ENCODE measurements around the gene HMGCS1.
"Not testable (repeated sequence)": the region's sequence is repeated elsewhere in the genome, so short reads cannot be mapped to it uniquely, and the experiment has no call there.

HMGCS1 gene

DNA sequence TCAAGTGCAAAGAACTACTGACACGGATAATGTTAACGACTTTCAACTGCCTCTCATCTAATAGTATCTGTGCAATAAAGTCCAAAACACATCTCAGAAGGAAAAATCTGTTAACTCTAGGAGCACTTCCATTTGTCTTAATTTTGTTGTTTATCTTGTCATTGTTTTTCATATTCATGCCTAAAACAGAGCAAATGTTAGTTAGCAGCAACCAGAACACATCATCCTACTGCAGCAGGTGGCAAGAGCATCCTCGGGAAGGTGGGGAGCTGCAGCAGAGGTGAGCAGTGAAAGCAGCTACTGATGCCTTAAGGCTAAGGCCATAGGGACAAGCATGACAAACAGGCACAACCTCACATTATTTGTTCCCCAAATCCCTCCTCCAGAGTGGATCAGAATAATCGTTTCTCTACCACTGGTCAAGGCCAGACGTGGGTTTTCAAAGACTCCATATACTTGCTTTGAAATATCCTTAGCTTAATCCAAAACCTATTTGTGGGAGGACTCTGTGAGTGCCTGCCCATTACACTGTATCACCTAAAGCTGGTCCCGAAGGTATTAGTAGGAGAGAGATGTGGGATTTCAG is 1.0 kb downstream of the HMGCS1 start:
- no peak for DNase-seq (ENCODE audit: low read depth)

DNA sequence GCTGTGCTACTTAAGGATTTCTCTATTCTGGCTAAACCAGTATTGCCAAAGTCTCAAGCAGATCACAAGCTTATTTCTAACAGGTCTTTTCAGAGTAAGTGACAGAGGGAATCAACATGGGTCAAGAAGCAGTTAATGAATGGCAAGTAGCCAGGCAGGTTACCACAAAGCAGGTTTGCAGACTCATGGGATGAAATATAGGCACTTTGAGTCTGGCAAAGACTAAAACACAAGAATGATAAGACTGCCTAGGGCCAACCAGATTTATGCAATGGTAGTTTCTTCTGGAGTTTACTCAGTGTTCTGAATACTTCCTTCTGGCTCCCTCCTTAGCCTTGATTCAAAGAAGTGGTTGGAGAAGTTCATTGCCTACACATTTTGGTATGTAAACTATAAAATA is 3.6 kb downstream of the HMGCS1 start:
- DNase-seq (ENCODE audit: low read depth), result no peak

DNA sequence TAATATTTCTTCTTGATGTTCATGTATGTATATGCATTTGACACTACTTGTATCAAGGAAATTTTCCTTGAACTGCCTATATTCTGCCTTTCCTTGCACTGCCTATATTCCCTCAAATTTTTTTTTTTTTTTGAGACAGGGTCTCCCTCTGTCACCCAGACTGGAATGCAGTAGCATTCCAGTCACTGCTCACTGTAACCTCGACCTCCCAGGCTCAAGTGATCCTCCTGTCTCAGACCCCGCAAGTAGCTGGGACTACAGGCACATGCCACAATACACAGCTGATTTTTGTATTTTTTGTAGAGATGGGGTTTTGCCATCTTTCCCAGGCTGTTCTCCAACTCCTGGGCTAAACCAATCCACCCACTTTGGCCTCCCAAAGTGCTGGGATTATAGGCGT is 4.1 kb downstream of the HMGCS1 start:
- DNase-seq (ENCODE audit: low read depth), result no peak

DNA sequence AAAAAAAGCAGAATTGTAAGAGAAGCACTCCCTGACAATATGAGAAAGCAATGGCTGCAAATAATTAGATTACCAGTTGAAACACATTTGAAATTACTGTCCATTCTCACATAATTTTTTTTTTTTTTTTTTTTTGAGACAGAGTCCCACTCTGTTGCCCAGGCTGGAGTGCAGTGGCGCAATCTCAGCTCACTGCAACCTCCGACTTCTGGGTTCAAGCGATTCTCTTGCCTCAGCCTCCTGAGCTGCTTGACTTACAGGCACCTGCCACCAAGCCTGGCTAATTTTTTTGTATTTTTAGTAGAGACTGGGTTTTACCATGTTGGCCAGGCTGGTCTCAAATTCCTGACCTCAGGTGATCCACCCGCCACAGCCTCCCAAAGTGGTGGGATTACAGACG is 6.3 kb downstream of the HMGCS1 start:
- DNase-seq (ENCODE audit: low read depth), result not testable (repeated sequence)

- DNase-seq (ENCODE audit: low read depth), result no peak
Measured at GRCh38 chr5:43305948-43306565, 7.2 kb downstream of the HMGCS1 start.

DNA sequence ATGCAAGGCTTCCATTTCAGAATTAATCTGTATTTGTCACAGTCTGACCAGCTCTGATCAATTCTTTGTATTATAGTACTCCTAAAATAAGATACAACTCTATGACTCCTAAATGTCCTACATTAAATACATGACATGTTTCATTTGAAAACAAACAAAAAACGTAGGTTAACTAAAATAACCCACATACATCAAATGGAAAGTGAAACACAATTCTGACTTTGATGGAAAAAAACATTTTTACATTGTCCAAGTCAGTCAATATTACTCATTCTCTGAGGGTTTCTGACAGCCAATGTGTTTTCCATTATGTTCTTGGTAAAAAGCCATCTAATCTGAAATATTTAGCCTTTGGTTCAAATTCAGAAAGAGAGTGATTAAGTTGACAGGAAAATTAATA is 8.7 kb downstream of the HMGCS1 start:
- DNase-seq (ENCODE audit: low read depth), result no peak

DNA sequence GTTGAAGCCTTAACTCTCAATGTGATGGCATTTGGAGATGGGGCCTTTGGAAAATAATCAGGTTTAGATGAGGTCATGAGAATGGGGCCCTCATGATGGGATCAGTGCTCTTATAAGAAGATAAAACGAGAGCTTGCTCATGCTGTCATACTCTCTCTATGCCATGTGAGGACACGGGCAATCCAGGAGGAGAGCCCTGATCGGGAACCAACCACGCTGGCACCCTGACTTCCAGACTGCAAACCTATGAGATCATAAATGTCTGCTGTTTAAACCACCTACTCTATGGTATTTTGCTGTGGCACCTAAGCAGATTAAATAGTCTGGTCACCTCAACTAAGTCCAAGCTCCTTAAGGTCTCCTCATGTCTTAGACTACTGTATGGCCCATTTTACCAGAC is 10.0 kb downstream of the HMGCS1 start:
- no peak for DNase-seq (ENCODE audit: low read depth)

- no peak for DNase-seq (ENCODE audit: low read depth)
Measured at GRCh38 chr5:43302481-43302880, 10.7 kb downstream of the HMGCS1 start.

- no peak for DNase-seq (ENCODE audit: low read depth)
Measured at GRCh38 chr5:43301653-43302091, 11.5 kb downstream of the HMGCS1 start.

GRCh38 chr5:43300112-43300511 is 13.1 kb downstream of the HMGCS1 start:
- DNase-seq (ENCODE audit: low read depth), result no peak

GRCh38 chr5:43298443-43298842 is 14.8 kb downstream of the HMGCS1 start:
- DNase-seq (ENCODE audit: low read depth), result no peak

- no peak for DNase-seq (ENCODE audit: low read depth)
Measured at GRCh38 chr5:43296835-43297234, 16.4 kb downstream of the HMGCS1 start.

- DNase-seq (ENCODE audit: low read depth), result no peak
Measured at GRCh38 chr5:43295202-43295601, 18.0 kb downstream of the HMGCS1 start.

- no peak for DNase-seq (ENCODE audit: low read depth)
Measured at GRCh38 chr5:43294226-43294625, 19.0 kb downstream of the HMGCS1 start.

- no peak for DNase-seq (ENCODE audit: low read depth)
Measured at GRCh38 chr5:43290726-43291125, 22.5 kb downstream of the HMGCS1 start.

GRCh38 chr5:43288269-43288831 is 24.9 kb downstream of the HMGCS1 start:
- no peak for DNase-seq (ENCODE audit: low read depth)

DNA sequence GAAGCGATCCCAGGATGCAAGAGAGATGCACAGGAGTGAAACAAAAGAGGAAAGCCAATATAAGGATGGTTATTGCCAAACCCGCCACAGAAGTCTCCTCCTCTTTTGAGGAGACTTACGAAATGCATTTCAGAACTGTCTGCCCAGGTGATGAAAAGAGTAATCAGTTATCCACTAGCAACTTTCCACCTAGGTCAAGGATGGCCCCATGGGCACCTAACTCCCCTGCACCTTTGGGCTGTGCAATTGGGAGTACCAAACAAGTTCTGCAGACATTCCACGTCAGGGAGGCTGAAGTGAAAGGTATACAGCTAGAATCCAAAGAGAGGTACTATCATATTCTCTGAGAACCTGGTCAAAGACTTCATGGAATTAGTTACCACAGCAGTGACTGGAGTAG is 25.7 kb downstream of the HMGCS1 start:
- no peak for DNase-seq (ENCODE audit: low read depth)

DNA sequence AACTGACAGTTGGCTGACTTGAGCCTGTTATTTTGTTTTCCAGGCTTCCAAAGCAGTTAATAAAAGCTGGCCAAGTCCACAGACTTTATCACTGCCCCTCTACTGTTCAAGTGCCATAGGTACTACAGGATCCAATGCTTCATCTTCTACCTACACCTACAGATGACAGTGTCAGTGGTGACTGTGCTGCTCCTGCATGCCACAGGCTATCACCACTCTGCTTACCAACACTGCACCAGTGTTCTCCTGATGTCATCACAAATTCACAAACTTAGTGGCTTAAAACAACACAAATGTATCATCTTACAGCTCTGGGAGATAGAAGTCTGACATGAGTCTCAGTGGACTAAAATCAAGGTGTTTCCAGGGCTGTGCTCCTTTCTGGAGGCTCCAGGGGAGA is 26.6 kb downstream of the HMGCS1 start:
- DNase-seq (ENCODE audit: low read depth), result no peak

DNA sequence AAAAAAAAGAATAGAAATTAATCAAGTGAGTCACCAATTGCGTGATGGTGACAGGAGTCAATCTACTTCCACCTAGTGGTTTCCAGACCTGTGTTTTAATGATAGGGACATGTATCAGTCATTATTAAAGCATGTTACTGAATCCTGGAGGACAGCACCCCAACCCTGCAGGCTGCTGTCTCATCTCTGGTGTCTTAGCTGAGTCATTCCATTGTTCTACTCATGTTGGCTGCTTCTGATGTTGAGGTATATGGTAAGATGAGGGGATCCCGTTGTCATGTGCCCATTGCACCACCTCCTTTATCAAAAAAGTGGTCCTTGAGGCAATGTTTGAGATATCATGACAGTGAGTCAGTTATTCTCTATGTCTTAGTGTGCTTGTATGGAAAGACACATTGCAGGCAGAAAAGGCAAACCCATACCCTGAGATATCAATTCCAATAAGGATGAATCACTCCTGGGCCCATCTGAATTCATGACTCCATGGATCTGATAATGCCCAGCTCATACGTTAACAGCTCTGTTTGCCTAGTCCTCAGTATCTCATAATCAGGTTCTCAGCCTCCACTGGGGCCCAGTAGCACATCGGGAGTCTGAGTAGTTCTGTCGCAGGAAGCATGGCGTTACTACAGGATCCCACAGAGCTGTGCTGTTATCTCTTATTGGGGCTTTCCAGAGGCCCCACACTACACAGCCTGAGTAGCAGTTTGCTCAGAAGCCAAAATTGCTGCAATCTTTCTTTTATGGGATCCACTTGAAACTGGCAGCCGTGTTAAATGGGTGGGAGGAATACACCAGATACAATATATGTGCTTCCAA is 31.2 kb downstream of the HMGCS1 start:
- DNase-seq (ENCODE audit: low read depth), result no peak

- DNase-seq (ENCODE audit: low read depth), result no peak
Measured at GRCh38 chr5:43279548-43280274, 33.5 kb downstream of the HMGCS1 start.

DNA sequence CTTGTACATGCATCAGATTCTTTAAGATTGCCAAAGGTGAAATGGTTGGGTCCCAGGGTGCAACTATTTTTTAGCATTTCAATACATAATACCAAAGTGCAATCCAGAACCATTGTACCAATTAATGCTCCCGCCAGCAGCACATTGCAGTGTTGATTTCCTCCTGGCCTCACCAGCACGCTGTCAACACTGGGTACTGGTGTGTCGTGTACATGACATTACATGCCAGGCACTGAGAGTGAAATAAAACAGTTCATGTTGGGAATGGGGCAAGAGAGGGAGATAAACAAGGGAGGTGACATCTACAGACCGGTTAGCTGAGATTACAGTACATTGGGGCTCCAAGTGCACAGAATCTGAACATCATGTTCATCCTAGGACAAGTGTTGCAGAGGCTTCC is 37.8 kb downstream of the HMGCS1 start:
- no peak for DNase-seq (ENCODE audit: low read depth)

- no peak for DNase-seq (ENCODE audit: low read depth)
Measured at GRCh38 chr5:43274435-43275114, 38.6 kb downstream of the HMGCS1 start.
